ENCODE measurements around the gene SLAMF6. TPM values are rescaled to one million over a fixed set of nuclear protein-coding genes. Genes with fewer than 3 reads are reported as not detected.
"Not testable (repeated sequence)": the region's sequence is repeated elsewhere in the genome, so short reads cannot be mapped to it uniquely, and the experiment has no call there.

Gene SLAMF6
- total RNA-seq, 4 donors from 2014 or later: 0.19 to 2.3 TPM; not detected in 2

DNA sequence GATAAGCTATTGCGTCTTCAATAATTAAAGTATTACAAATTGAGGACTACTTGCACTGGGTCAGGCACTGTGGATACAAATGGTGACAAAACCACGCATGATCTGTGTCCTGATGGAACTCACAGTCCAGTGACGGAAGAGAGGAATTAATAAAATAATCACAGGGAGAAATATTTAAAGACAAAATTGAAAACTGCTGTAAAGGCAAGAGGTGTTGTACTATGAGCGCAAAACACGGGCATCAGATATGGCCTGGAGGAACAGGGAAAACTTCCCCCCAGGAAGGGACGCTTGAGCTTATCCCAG lies 16.6 kb upstream of the SLAMF6 start:
- DNase-seq: no peak
- Histone ChIP-seq H3K36me3 (no peaks in the 10 kb centered on the region), H3K9me3 (no peaks in the 10 kb centered on the region), H3K27ac (no peak overlapping the region), H3K27me3 (no peaks in the 10 kb centered on the region), H3K4me1 (no peaks in the 10 kb centered on the region), H3K4me3 (no peak overlapping the region)
- no peak for TF ChIP-seq POLR2A (IDR thresholded peaks at IDR 0.05)
- TF ChIP-seq, protein P1, sequence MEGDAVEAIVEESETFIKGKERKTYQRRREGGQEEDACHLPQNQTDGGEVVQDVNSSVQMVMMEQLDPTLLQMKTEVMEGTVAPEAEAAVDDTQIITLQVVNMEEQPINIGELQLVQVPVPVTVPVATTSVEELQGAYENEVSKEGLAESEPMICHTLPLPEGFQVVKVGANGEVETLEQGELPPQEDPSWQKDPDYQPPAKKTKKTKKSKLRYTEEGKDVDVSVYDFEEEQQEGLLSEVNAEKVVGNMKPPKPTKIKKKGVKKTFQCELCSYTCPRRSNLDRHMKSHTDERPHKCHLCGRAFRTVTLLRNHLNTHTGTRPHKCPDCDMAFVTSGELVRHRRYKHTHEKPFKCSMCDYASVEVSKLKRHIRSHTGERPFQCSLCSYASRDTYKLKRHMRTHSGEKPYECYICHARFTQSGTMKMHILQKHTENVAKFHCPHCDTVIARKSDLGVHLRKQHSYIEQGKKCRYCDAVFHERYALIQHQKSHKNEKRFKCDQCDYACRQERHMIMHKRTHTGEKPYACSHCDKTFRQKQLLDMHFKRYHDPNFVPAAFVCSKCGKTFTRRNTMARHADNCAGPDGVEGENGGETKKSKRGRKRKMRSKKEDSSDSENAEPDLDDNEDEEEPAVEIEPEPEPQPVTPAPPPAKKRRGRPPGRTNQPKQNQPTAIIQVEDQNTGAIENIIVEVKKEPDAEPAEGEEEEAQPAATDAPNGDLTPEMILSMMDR (IDR thresholded peaks at IDR 0.05 in 4 of 5, conservative IDR thresholded peaks at IDR 0.05 in 1 of 5): no peak
- intact Hi-C loops (cut with DNase I; ENCODE audit: low total_unique reads): no loop called here
- in situ Hi-C loops (cut with MboI; ENCODE audit: low sequenced_read_pairs in 4 of 4): no loop called here
- no peak for ATAC-seq

GRCh38 chr1:160538985-160539651 lies 16.1 kb upstream of the SLAMF6 start:
- Histone ChIP-seq H3K36me3 (no peaks in the 10 kb centered on the region), H3K9me3 (no peaks in the 10 kb centered on the region), H3K27me3 (no peaks in the 10 kb centered on the region), H3K4me1 (no peaks in the 10 kb centered on the region), H3K27ac (no peak overlapping the region), H3K4me3 (no peak overlapping the region)
- in situ Hi-C loops (cut with MboI; ENCODE audit: low sequenced_read_pairs in 4 of 4): no loop called here
- TF ChIP-seq, protein P1 (IDR thresholded peaks at IDR 0.05 in 4 of 5, conservative IDR thresholded peaks at IDR 0.05 in 1 of 5): no peak
- no peak for TF ChIP-seq POLR2A (IDR thresholded peaks at IDR 0.05)
- ATAC-seq (no peak), DNase-seq (no peak)
- intact Hi-C loops (cut with DNase I; ENCODE audit: low total_unique reads): no loop called here

DNA sequence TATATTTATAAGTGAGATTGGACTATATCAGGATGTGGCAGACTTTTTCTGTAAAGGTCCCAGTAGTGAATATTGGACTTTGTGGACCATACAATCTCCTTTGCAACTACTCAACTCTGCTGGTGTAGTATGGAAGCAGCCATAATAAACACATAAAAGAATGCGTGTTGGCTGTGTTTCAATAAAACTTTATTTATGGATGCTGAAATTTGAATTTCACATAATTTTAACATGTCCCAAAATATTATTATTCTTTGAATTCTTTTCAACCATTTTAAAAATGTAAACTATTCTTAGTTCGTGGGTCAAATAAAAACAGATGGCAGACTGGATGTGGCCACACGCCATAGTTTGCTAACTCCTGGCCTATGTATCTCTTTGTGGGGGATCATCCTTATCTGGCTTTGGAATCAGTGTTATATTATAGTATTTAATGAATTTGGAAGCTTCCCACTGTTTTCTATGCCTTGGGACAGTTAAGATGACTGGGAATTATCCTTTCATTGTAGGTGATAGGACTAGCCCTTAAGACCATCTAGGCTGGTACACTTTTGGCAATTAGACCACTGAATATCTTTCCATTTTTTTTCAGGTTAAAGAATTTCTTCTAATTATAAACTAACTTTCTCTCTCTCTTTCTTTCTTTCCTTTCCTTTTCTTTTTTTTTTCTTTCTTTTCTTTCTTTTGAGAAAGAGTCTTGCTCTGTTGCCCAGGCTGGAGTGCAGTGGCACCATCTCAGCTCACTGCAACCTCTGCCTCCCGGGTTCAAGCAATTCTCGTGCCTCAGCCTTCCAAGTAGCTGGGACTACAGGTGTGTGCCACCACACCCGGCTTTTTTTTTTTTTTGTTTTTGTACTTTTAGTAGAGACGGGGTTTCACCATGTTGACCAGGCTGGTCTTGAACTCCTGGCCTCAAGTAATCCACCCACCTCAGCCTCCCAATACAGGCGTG lies 14.9 kb upstream of the SLAMF6 start:
- ATAC-seq (no peak), DNase-seq (no peak)
- no peak overlapping the region for H3K27ac ChIP-seq
- H3K9me3 ChIP-seq: no peaks in the 10 kb centered on the region
- no peaks in the 10 kb centered on the region for H3K36me3 ChIP-seq
- no peak overlapping the region for H3K4me3 ChIP-seq
- intact Hi-C loops (cut with DNase I; ENCODE audit: low total_unique reads): no loop called here
- in situ Hi-C loops (cut with MboI; ENCODE audit: low sequenced_read_pairs in 4 of 4): no loop called here
- no peak for TF ChIP-seq POLR2A (IDR thresholded peaks at IDR 0.05)
- TF ChIP-seq, protein P1 (IDR thresholded peaks at IDR 0.05 in 4 of 5, conservative IDR thresholded peaks at IDR 0.05 in 1 of 5): no peak
- H3K4me1 ChIP-seq: no peaks in the 10 kb centered on the region
- H3K27me3 ChIP-seq: no peaks in the 10 kb centered on the region

DNA sequence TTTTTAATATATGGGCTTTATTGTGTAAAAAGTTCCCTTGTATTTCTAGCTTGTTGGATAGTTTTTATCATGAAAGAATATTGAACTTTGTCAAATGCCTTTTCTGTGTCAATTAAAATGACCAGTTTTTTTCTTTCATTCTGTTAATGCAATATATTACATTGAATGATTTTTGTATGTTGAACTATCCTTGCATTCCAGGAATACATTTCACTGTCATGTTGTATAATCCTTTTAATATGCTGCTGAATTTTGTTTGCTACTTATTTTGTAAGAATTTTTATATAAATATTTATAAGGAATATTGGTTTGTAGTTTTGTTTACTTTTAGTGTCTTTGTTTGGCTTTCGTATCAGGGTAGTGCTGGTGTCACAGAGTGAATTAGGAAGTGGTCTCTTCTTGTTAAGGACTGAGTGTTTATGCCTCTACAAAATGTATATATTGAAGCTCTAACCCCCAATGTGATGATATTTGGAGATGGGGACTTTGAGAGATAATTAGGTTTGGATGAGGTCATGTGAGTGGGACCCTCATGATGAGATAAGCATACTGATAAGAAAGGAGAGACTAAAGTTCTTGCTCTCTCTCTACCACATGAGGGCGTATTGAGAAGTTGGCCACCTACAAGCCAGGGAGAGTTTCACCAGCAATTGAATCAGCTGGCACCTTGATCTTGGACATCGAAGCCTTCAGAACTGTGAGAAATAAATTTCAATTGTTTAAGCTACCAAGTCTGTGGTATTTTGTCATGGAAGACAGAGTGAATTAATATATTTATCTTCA lies 12.0 kb upstream of the SLAMF6 start:
- Histone ChIP-seq H3K27me3 (no peaks in the 10 kb centered on the region), H3K4me3 (no peak overlapping the region), H3K36me3 (no peaks in the 10 kb centered on the region), H3K9me3 (no peaks in the 10 kb centered on the region), H3K27ac (no peak overlapping the region), H3K4me1 (no peaks in the 10 kb centered on the region)
- in situ Hi-C loops (cut with MboI; ENCODE audit: low sequenced_read_pairs in 4 of 4): no loop called here
- DNase-seq (no peak), ATAC-seq (no peak)
- TF ChIP-seq POLR2A (IDR thresholded peaks at IDR 0.05): no peak
- TF ChIP-seq, protein P1 (IDR thresholded peaks at IDR 0.05 in 4 of 5, conservative IDR thresholded peaks at IDR 0.05 in 1 of 5): no peak
- intact Hi-C loops (cut with DNase I; ENCODE audit: low total_unique reads): no loop called here

- in situ Hi-C loops (cut with MboI; ENCODE audit: low sequenced_read_pairs in 4 of 4): not testable (repeated sequence)
These were observed 9.4 kb upstream of the SLAMF6 start for GRCh38 chr1:160532557-160532813.

DNA sequence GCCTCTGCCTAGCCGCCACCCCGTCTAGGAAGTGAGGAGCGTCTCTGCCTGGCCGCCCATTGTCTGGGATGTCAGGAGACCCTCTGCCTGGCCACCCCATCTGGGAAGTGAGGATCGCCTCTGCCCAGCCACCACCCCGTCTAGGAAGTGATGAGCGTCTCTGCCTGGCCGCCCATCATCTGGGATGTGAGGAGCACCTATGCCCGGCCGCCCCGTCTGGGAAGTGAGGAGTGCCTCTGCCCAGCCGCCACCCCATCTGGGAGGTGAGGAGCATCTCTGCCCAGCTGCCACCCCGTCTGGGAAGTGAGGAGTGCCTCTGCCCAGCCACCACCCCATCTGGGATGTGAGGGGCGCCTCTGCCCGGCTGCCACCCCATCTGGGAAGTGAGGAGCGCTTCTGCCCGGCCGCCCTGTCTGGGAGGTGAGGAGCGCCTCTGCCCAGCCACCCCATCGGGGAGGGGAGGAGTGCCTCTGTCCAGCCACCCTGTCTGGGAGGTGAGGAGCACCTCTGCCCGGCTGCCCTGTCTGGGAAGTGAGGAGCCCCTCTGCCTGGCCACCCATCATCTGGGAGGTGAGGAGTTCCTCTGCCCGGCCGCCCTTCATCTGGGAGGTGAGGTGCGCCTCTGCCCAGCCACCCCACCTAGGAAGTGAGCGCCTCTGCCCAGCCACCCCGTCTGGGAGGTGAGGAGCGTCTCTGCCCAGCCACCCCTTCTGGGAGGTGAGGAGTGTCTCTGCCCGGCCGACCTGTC lies 8.9 kb upstream of the SLAMF6 start:
- DNase-seq; in situ Hi-C loops (cut with MboI; ENCODE audit: low sequenced_read_pairs in 4 of 4): not testable (repeated sequence)

More at GRCh38 chr1:160532557-160532813, 9.4 kb upstream of the SLAMF6 start:
- intact Hi-C loops (cut with DNase I; ENCODE audit: low total_unique reads); H3K27ac ChIP-seq; ATAC-seq; H3K4me3 ChIP-seq; H3K9me3 ChIP-seq; H3K4me1 ChIP-seq; H3K27me3 ChIP-seq; DNase-seq; H3K36me3 ChIP-seq: not testable (repeated sequence)

More for the DNA sequence above, 8.9 kb upstream of the SLAMF6 start:
- H3K4me1 ChIP-seq; ATAC-seq; intact Hi-C loops (cut with DNase I; ENCODE audit: low total_unique reads); H3K36me3 ChIP-seq; H3K4me3 ChIP-seq; H3K27ac ChIP-seq; H3K27me3 ChIP-seq; H3K9me3 ChIP-seq: not testable (repeated sequence)

All from gastrocnemius medialis (tissue), 4 donors.